Hepatocyte (in vitro differentiated cells): Measurements from ENCODE around the gene PIGP.
"Not testable (repeated sequence)": the region's sequence is repeated elsewhere in the genome, so short reads cannot be mapped to it uniquely, and the experiment has no call there.

Source experiments
- EZH2 ChIP-seq: fragments of 200-600 bp; sonication (generic); IDR thresholded peaks from 2 replicates; pipeline ENCODE4 v1.6.1; 2016; ENCODE audit warnings: antibody characterized with exemption, mild to moderate bottlenecking, borderline replicate concordance
- EZH2phosphoT487 ChIP-seq: fragments of 200-600 bp; sonication (generic); IDR thresholded peaks from one replicate; pipeline ENCODE4 v1.6.1; 2018; ENCODE audit warnings: antibody characterized with exemption, mild to moderate bottlenecking, low read depth, moderate library complexity; ENCODE audit not compliant: unreplicated experiment, severe bottlenecking
- TF ChIP-seq, protein P1 (sequence below): fragments of 200-600 bp; sonication (generic); IDR thresholded peaks from 2 replicates; pipeline ENCODE4 v1.5.1; 2016; ENCODE audit warnings: antibody characterized with exemption, mild to moderate bottlenecking; ENCODE audit not compliant: poor library complexity

GRCh38 chr21:37114301-37114700 is 41.4 kb upstream of the PIGP start:
- not testable (repeated sequence) for TF ChIP-seq EZH2, EZH2phosphoT487
- TF ChIP-seq, protein P1, sequence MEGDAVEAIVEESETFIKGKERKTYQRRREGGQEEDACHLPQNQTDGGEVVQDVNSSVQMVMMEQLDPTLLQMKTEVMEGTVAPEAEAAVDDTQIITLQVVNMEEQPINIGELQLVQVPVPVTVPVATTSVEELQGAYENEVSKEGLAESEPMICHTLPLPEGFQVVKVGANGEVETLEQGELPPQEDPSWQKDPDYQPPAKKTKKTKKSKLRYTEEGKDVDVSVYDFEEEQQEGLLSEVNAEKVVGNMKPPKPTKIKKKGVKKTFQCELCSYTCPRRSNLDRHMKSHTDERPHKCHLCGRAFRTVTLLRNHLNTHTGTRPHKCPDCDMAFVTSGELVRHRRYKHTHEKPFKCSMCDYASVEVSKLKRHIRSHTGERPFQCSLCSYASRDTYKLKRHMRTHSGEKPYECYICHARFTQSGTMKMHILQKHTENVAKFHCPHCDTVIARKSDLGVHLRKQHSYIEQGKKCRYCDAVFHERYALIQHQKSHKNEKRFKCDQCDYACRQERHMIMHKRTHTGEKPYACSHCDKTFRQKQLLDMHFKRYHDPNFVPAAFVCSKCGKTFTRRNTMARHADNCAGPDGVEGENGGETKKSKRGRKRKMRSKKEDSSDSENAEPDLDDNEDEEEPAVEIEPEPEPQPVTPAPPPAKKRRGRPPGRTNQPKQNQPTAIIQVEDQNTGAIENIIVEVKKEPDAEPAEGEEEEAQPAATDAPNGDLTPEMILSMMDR = not testable (repeated sequence)
